NK-92 (cell line): Measurements from ENCODE around the gene TRH.
"Not testable (repeated sequence)": the region's sequence is repeated elsewhere in the genome, so short reads cannot be mapped to it uniquely, and the experiment has no call there.

Source experiments
- DNase-seq: peaks from one replicate; lab custom pipeline; 2025; ENCODE audit not compliant: unreplicated experiment; lab: John Stamatoyannopoulos, UW

TRH gene

DNA sequence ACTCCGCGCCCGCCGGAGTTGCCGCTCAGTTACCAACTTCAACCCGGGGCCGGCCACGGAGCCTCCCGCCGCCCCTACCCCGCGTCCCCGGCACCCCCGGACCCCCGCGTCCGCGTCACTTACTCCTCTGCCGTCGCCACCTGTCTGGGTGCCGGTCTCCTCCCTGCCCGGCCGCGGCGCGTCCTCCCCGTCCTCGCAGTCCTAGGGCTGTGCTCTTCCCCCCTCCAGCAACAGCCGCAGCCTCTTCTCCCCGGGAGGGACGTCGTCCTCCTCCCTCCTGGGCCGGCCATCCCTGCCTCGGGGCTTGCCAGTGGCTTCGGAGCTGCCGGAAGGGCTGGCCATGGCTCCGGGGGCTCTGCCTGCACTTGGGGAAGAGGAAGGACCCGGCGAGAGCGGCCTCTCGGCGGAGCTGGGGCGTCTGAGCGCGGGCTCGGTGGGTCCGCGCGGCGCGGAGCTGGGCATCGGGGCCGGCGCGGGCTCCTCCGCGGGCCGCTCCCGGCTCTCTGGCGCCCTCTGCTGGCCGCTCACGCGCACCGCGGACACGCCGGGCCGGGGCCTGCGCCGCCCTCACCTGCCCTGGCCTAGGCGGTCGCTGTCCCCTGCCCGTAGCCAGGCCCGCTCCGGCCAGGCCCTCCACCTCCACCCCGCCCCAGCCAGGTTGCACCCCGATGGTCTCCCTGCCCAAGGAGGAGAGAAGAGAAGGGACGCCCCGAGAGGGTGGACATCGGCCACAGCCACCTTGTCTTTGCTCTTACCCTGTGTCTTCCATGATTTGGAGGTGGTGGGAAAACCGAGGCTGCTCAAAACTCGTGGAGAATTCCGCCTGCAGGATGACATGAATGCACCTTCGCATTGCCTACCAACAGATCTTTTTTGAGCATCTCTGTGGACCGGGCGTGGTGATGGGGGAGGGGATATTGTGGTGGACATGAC, 28.4 kb downstream of the TRH start:
- DNase-seq, result not testable (repeated sequence)

GRCh38 chr3:130010556-130010955, 36.0 kb downstream of the TRH start:
- no peak for DNase-seq

GRCh38 chr3:130012108-130012507, 37.6 kb downstream of the TRH start:
- not testable (repeated sequence) for DNase-seq

DNA sequence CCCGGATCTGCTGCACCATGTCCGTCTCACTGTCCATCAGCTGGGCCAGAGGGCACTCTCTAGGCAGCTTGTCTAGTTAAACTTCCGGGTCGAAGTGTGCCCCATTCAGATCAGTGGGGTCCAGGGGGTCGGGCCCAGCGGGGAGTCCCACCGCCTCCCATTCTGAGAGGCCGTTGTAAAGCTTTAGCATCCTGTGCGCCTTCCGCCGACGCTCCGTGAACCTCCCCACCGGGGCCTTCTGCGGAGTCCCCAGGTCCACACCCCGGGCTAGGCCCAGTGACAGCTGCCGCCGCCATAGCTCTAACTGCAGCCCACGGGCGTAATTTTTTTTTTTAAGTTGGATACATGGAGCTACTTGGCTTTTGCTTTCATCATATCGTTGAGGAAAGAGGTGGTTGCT, 38.7 kb downstream of the TRH start:
- not testable (repeated sequence) for DNase-seq

DNA sequence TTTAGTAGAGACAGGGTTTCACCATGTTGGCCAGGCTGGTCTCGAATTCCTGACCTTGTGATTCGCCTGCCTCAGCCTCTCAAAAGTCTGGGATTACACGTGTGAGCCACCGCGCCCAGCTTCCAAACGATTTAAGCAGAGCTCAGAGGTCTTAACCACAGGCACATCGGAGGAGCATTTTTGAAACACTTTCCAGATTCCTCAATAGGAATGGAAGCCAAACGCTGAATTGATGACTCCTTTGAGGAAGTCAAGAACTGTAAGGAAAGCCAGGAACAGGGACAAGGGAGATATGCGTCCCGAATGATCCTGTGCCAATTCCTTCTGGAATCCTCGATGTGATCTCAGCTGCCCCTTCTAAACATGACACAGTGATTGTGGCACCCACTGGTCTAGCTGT, 40.0 kb downstream of the TRH start:
- DNase-seq, result no peak

DNA sequence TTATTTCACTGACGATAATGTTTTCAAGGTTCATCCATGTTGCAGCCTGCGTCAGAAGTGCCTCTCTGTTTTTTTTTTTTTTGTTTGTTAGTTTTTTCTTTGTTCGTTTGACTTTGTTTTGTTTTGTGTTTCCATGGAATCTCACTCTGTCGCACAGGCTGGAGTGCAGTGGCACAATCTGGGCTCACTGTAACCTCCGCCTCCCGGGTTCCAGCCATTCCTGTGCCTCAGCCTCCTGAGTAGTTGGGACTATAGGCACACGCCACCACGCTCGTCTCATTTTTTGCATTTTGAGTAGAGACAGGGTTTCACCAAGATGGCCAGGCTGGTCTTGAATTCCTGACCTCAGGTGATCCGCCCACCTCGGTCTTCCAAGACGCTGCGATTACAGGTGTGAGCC, 43.1 kb downstream of the TRH start:
- DNase-seq, result not testable (repeated sequence)

DNA sequence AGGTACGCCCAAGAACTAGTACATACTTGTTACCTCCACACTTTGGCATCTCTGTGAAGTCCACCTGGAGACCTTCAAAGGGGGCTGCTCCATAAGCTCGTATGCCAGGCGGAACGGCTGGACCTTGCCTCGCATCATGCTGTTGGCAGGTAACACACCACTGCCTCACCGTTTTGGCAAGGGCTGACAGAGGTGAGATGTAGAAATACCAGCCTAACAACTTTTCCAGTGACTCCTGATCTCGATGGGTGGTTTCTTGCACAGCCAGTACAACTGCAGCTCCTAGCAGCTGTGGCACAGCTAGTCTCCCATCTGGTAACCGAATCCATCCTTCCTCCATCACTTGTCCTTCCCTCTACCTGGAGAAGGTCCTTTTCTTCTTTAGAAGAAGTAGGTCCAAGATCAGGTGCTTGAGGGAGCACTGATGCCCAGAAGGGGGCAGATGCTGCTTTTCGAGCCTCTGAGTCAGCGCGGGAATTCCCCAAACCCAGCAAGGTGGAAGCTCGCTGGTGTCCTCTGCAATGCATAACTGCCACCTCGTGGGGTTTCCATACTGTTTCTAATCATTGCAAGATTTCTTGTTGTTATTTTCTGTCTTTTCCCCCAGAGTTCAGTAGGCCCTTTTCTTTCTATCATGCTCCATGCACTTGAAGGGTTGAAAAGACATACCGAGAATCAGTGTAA, 51.8 kb downstream of the TRH start:
- DNase-seq, result not testable (repeated sequence)

DNA sequence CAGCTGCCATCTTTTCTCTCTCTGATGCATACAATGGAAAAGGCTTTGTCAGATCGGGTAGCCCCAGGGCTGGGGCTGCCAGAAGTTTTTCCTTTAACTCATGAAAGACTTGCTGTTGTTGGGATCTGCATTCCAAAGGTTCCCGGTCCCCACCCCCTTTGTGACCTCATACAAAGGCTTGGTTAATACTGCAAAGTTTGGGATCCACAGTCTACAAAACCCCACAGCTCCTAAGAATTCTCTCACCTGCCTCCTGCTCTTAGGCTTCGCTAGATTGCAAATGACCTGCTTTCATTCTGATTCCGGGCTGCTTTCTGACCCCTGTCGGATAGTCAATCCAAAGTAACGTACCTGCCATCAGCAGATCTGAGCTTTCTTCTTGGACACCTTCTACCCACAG, 52.9 kb downstream of the TRH start:
- not testable (repeated sequence) for DNase-seq
